Stimulated activated CD8-positive, alpha-beta memory T cell treated with anti-CD3 and anti-CD28 coated beads, Interleukin-12 subunit alpha, Interleukin-12 subunit beta, amount 100 ng/mL, for 24 hours (primary cell): ENCODE data around the gene NF2.

ENCODE experiments used
- DNase-seq: peaks from one replicate; pipeline ENCODE4 v3.0.0-alpha.2; 2020; ENCODE audit errors: extremely low read depth

Gene NF2

GRCh38 chr22:29630987-29631386, 27.6 kb downstream of the NF2 start:
- DNase-seq = no peak

- no peak for DNase-seq
Observed at GRCh38 chr22:29631725-29632124, 28.3 kb downstream of the NF2 start.

- no peak for DNase-seq
Observed at GRCh38 chr22:29632672-29633071, 29.2 kb downstream of the NF2 start.

GRCh38 chr22:29633514-29634312, 30.3 kb downstream of the NF2 start:
- DNase-seq = no peak

- no peak for DNase-seq
Observed at GRCh38 chr22:29634847-29635246, 31.4 kb downstream of the NF2 start.

- no peak for DNase-seq
Observed at GRCh38 chr22:29635734-29636357, 32.4 kb downstream of the NF2 start.

- DNase-seq = no peak
Observed at GRCh38 chr22:29636751-29637150, 33.3 kb downstream of the NF2 start.

GRCh38 chr22:29637181-29637580, 33.7 kb downstream of the NF2 start:
- DNase-seq = no peak

- DNase-seq = no peak
Observed at GRCh38 chr22:29638678-29639077, 35.2 kb downstream of the NF2 start.

GRCh38 chr22:29639096-29639495, 35.7 kb downstream of the NF2 start:
- no peak for DNase-seq

GRCh38 chr22:29641042-29641699, 37.7 kb downstream of the NF2 start:
- DNase-seq = no peak

- DNase-seq = no peak
Observed at GRCh38 chr22:29641700-29642330, 38.4 kb downstream of the NF2 start.

- no peak for DNase-seq
Observed at GRCh38 chr22:29642694-29643093, 39.3 kb downstream of the NF2 start.

- DNase-seq = no peak
Observed at GRCh38 chr22:29647954-29648737, 44.7 kb downstream of the NF2 start.

GRCh38 chr22:29650370-29650769, 46.9 kb downstream of the NF2 start:
- no peak for DNase-seq

GRCh38 chr22:29651652-29652051, 48.2 kb downstream of the NF2 start:
- no peak for DNase-seq

GRCh38 chr22:29654420-29654819, 51.0 kb downstream of the NF2 start:
- no peak for DNase-seq

GRCh38 chr22:29654882-29655281, 51.4 kb downstream of the NF2 start:
- DNase-seq = no peak

- DNase-seq = no peak
Observed at GRCh38 chr22:29658176-29658575, 54.7 kb downstream of the NF2 start.

- DNase-seq = no peak
Observed at GRCh38 chr22:29660021-29660420, 56.6 kb downstream of the NF2 start.

GRCh38 chr22:29661336-29661735, 57.9 kb downstream of the NF2 start:
- no peak for DNase-seq
